ENCODE measurements around the gene OR1C1.
"Not testable (repeated sequence)": the region's sequence is repeated elsewhere in the genome, so short reads cannot be mapped to it uniquely, and the experiment has no call there.

The OR1C1 gene, protein sequence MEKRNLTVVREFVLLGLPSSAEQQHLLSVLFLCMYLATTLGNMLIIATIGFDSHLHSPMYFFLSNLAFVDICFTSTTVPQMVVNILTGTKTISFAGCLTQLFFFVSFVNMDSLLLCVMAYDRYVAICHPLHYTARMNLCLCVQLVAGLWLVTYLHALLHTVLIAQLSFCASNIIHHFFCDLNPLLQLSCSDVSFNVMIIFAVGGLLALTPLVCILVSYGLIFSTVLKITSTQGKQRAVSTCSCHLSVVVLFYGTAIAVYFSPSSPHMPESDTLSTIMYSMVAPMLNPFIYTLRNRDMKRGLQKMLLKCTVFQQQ

GRCh38 chr1:247760456-247760855 is at the start of gene OR1C1:
TSS of gene OR1C1 (minus strand) at chr1:247760556. CDS start at chr1:247758406, 2,150 bp downstream.
- no peak for DNase-seq

DNA sequence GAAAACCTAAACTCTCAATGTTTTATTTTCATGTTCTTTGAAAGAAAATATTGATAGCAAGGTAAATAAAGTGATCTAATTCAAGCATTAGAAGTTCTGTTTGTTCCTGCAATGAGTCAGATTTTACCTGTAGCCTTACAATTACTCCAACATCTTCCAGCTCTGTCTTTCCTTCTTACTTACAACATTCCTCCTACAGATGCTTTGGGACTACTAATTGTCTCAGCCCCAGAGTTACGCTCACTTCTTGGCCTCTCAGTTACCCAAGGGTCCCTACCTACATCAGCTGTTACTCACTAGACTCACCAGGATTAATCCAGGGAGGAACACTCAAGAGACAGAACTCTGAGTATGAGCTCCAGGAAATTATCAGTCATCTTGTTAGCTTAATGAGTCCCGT is 37.2 kb upstream of the OR1C1 start:
- DNase-seq = no peak

DNA sequence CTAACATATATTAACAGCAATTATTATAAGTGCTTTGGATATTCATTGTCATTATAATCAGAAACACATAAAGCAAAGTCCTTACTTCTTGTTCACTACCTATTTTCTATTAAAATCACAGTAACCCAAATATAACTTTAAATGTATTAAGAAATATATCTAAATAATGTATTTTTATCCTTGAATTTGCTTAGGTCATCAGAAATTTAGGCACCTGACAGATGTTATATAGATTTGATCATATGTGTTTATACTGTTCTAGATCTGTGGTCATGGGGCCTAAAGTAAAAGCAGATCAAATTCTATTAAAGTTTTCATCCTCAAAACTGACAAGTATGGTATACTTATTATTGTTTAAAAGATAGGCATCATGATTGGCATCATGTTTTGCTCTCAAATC is 9.2 kb upstream of the OR1C1 start:
- no peak for DNase-seq

- DNase-seq = not testable (repeated sequence)
Observed at GRCh38 chr1:247754311-247754710, 6.0 kb downstream of the OR1C1 start.

GRCh38 chr1:247749870-247750269 is 10.5 kb downstream of the OR1C1 start:
- DNase-seq = no peak

DNA sequence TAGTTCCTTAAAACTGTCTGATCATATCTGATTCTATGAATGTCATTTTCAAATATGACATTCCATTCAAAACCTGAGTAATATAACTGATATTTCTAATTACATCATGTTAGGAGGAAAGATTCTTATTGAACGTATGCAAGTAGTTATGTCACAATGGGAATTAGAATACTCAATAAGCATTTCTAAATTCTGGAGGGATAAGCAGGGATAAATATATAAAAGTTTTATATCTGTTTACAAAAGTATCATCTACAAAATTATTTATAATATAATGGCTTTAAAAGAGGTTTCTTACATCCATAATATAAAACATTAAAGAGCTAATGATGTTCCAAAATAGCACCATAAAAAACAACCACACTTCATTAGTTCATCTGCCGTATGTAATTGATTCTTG is 12.3 kb downstream of the OR1C1 start, which contains the start of gene OR14A2:
TSS of gene OR14A2 (minus strand) at position 101 of the 400 bp plus-strand sequence.
- no peak for DNase-seq

- no peak for DNase-seq
Observed at GRCh38 chr1:247747616-247748015, 12.7 kb downstream of the OR1C1 start.

DNA sequence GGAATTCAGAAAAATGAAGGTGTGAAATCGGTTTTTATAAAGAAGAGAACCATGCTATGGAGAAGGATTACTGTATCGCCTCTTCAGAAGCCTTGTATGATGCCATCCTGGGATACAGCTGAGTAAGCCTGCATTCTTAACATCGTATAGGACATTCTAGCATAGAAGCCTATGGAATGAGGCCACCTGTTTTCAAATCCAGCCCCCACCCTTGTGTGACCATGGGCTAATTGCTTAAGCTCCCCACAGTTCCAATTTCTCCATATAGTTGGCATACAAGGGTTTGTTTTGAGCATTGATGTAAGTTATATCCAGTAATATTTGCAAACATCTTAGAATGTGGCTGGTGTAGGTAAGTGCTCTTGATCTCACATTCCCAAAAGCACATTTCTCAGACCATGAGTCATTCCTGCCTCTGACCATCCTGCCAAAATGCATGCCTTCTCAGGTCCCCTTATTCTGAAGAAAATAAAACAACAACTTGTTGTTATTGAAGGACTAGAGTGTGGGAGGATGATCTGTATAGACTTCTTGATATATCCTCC is 13.9 kb downstream of the OR1C1 start:
- no peak for DNase-seq

DNA sequence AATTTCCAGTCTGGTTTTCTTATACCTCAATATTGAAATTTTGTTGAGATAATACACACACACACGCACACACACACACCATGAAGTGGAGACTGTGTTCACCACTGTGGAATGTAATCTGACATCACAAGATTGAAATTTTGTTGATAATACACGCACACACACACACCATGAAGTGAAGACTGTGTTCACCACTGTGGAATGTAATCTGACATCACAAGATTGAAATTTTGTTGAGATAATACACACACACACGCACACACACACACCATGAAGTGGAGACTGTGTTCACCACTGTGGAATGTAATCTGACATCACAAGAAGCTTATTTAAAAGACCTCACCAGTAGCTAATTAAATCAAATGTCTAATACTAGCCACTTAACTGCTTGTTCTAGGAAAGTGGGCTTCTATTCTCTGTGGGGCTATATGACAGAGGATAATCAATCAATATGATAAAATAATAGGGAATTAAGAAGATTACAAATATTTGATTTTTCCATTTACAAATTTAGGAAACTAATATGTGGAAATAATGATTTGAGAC is 18.1 kb downstream of the OR1C1 start:
- DNase-seq = not testable (repeated sequence)

DNA sequence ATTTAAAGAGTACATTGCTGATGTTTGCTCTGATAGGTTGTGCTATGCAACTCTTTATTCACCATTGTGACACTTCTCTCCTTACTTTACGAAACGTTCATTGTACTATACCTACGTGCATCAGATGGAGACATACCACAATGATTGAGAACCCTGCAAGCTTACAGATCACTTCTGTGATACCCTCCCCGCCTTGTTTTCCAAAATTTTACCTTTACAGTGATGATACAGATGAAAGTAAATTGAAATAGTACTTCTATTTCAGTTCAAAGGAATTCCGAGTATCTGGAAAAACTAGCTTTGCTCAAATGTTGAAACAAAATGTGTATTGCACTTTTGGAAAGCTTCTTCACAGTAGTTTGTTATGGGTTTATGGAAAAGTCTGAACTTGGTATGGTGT is 18.6 kb downstream of the OR1C1 start:
- DNase-seq = no peak

GRCh38 chr1:247740721-247741120 is 19.6 kb downstream of the OR1C1 start:
- no peak for DNase-seq

GRCh38 chr1:247738315-247738714 is 22.0 kb downstream of the OR1C1 start, which contains the start of gene OR14K1:
TSS of gene OR14K1 (plus strand) at chr1:247738615. CDS start at chr1:247738615, 0 bp downstream.
- no peak for DNase-seq

- DNase-seq = no peak
Observed at GRCh38 chr1:247721222-247721621, 39.1 kb downstream of the OR1C1 start.

DNA sequence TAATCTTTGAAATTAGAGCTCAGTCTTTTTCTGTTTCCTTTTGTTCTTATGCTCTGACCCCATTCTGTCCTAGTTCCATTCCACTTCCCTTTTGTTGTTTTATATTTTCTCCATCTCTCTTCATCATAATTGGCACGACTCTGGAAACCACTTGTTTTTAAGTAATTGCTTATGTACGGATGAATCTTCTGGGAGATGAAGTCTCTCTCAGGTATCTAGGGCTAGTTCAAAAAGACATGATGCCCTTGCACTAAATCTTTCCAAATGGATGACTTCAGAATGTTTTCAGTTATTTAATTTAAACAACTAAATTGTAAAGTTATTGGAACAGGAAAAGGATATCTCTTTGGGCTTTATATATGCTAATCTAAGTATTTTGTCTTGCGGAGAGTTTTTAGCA is 43.8 kb downstream of the OR1C1 start, which contains the start of gene OR6F1:
TSS of gene OR6F1 (minus strand) at position 101 of the 400 bp plus-strand sequence. CDS start 3,891 bp downstream, outside the sequence.
- DNase-seq = no peak

DNA sequence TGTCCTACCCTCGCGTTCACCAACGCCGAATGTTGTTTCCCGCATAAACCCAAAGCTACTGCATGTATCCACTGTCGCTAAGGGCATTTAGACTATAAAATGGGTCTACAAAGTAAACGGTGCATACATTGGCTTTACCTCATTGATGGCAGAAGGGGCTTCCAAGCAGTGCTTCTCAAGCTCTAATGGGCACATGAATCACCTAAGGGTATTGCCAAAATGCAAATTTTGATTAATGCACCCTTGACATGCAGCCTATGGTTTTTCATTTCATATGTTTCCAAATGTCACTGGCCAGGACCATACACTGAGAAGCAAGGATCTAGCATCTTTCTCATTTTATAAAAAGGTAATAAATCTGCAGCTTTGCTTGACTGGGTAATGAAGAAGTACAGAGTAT is 46.6 kb downstream of the OR1C1 start:
- DNase-seq = no peak

DNA sequence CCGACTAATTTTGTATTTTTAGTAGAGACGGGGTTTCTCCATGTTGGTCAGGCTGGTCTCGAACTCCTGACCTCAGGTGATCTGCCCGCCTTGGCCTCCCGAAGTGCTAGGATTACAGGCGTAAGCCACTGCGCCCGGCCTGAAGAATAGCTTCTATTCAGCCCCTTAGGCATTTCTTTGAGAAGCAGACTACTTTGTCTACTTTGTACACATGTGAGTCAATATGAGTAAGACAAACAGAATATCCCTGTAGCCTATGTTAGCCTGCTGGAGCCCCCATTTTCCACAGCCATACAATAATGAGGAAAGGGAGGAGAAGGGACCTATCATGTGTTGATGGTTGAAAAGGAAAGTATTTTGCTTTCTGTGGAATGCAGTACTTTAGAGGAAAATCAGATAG is 49.7 kb downstream of the OR1C1 start:
- DNase-seq = not testable (repeated sequence)

Data from NCI-H2171 treated with DMSO at 0.1 percent for 48 hours (cell line).